MM.1S (cell line): ENCODE results near the gene ABHD11.

Experiments used
- CTCF ChIP-seq: fragments of 300-600 bp; sonication (generic); IDR thresholded peaks from 2 replicates; pipeline ENCODE4 v1.5.1; 2016; ENCODE audit warnings: antibody characterized with exemption, low read length, mixed read lengths
- EZH2 ChIP-seq: fragments of 300-600 bp; sonication (generic); optimal IDR thresholded peaks from 2 replicates; pipeline ENCODE3; 2017; ENCODE audit warnings: low read depth, mild to moderate bottlenecking, antibody characterized with exemption, low read length, mixed read lengths
- EZH2phosphoT487 ChIP-seq: fragments of 300-600 bp; sonication (generic); IDR thresholded peaks from 2 replicates; pipeline ENCODE4 v1.6.1; 2018; ENCODE audit warnings: antibody characterized with exemption, low read length

GRCh38 chr7:73736885-73737284, 1.7 kb downstream of the ABHD11 start:
- TF ChIP-seq EZH2 (no peak), CTCF (no peak), EZH2phosphoT487 (no peak)
